Measurements from ENCODE around the gene PAK4. TPM values are rescaled to one million over a fixed set of nuclear protein-coding genes. Genes with fewer than 3 reads are reported as not detected.

PAK4 gene
- total RNA-seq, 1 donor from 2014 or later, result 1.9 TPM

DNA sequence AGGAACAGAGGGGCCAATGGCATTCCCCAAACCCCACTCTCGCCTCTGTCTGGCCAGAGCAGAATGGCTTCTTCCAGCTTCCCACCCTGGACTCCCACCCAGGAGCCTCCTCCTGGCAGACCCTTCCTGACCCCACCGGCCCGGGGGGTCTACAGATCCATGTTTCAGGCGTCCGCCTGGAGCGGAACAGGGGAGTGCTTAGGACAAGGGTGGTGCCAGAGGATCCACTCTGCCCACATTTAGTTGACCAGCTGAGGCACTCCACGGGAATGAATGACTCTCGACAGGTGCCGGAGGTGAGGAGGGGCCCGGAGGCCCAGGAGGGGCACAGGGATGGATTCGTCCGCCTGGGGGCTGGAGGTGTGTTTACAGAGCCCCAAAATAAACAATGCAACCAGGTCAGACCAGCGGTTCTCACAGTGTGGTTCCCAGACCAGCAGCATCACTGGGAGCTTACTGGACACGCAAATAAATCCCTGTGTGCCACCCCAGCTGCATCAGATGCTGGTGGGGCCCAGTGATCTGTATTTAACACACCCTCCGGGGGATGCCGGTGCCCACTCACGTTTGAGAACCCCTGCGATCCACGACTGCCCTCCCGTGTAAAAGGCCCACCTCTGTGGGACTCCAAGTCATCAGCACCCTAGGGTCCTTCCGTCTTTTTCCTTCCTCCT lies 56.1 kb downstream of the PAK4 start:
- no peak for DNase-seq

DNA sequence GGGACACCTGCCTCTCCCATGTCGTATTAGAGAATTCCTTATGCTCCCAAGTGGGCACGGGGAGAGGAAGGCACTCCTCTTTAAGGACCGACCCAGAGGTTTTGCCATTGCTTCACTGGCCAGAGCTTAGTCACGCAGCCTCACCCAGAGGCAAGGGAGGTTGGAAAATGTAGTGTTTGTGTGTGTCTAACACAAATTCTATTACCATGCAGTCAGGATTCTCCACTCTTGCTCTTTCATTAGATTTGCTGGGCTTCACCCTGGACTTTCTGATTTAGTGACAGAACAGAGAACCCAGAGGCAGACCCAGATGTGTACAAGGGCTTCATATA lies 56.6 kb downstream of the PAK4 start:
- no peak for DNase-seq

DNA sequence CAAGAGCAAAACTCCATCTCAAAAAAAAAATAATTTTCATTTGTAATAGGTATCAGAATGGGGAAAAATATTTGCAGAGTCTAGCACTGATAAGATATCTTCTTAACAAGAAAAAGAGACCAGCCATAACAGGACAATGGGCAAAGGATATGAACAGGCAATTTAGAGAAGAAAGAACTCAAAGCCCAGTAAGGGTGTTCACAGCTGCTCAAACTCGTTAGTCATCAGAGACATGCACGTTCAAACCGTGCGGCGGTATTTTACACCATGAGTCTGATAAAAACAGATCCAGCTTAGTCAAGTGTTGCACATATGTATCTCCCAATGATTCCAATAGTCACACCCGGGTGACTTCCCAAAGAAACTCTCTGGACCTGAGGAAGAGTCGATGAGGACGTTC lies 57.5 kb downstream of the PAK4 start:
- DNase-seq, result no peak

DNA sequence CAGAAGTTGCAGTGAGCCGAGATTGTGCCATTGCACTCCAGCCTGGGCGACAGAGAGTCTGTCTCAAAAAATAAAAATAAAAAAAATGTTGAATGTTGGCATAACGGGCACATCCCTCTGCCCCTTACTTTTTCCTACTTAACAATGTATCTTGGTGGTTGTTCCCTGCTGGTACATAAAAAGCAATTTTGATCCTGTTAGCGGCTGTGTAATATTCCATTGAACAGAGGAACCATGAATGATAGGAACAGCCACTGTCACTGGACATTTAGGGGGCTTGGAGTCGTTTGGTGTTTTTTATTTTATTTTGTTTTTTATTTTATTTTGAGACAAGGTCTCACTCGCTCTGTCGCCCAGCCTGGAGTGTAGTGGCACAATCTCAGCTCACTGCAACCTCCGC lies 60.8 kb downstream of the PAK4 start:
- no peak for DNase-seq

DNA sequence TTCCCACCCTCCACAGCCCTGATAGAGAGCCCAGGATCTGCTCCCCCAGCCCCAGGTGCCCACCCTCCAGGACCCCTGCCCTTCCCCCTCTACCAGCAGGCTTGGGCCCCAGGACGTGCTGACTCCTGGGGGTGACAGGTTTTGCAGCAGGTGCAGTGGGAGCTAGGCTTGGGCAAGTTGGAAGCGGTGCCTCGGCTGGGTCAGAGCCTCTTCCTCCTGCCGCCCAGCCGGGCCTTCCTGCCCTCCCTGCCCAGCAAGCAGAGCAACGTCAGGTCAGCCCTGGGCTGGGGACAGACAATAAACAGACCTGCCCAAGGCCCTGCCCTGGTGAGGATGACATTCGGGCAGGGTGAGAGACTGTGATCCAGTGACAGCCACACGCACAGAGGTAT lies 62.0 kb downstream of the PAK4 start:
- DNase-seq, result no peak

DNA sequence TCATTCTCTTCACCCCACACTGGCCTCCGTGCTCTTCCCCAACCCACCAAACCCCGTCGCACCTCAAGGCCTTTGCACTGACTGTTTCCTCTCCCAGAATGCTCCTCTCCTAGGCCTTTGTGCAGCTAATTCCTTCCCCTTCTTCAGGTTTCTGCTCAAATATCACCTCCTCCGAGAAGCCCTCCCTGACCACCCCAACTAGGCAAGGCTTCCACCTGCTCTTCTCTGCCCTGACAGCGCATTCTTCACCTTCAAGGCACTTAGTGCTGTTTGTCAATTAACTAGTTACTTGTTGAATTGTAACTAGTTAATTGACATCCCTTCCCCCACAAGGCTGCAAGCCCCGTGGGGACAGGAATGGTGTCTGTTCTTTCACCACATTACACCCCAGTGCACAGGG lies 63.4 kb downstream of the PAK4 start:
- no peak for DNase-seq

DNA sequence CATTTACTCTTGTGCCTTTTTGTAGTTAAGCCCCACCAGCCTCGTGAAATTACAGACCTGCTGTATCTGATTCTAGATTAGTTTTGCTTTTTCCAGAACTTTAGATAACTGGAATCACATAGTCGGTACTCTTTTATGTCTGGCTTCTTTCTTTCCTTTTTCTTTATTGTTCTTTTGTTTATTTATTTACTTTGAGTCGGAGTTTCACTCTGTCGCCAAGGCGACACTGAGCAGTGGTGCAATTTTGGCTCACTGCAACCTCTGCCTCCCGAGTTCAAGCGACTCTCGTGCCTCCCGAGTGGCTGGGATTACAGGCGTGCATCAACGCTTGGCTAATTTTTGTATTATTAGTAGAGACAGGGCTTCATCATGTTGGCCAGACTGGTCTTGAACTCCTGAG lies 65.2 kb downstream of the PAK4 start:
- DNase-seq, result no peak

DNA sequence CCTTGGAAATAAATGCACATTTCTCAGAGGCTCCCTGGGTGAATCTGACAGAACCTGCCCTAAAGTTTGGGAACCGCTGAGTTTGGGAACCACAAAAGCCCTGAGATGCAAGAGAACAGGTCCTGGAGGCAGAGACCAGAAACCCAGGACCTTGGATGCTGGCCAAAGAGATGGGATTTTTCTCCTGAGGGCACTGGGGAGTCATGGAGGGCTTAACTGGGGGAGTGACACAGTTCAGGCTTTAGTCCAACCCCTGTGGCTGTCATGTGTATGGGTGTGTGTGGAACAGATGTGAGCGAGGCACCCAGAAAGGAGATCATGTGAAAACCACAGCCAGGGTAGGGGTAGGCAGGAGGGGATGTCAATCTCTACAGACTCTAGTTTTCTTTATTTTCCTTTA lies 67.3 kb downstream of the PAK4 start:
- no peak for DNase-seq

DNA sequence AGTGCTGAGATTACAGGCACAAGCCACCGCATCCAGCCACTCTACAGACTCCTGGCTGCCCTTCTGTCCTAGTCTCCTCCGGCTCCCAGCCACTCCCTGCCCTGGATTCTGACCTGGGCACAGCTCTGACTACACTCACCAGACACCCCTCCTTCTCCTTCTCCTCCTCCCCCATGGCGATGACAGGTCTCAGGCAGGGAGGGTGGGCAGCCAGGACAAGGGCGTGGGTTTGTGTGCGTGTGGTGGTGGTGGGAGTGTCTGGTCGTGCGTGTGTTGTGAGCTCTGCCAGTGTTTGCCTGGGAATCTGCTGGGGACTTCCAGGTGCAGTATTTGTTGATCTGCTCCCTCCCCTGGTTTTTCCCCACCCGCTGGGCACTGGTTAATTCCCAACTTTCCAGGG lies 68.2 kb downstream of the PAK4 start:
- DNase-seq, result no peak

DNA sequence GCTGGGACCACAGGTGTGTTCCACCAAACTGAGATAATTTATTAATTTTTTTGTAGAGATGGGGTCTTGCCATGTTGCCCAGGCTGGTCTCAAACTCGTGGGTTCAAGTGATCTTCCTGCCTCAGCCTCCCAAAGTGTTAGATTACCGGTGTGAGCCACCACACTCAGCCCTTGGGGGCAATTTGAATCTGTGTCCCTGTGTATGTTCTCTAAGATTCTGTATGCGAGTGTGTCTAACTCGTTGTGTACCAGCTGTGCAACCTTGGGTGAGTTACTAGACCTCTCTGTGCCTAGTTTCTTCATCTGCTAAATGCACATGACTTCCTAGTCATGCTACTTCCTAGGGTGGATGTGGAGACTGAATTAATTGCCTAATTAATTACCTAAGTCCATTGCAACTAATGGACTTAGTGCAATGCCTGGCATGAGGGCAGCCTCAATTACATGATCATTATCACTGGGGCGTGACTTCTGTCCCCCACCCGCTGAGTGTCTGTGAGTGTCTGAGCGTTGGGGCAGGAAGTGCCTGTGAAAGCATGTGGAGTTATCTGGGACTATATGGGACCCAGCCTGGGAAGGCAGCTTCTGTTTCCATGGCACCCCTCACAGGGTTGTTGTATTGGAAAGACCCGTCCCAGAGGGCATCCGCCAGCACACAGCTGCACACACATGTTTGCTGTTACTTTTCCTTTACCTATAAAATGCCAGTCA lies 69.4 kb downstream of the PAK4 start:
- DNase-seq, result no peak

DNA sequence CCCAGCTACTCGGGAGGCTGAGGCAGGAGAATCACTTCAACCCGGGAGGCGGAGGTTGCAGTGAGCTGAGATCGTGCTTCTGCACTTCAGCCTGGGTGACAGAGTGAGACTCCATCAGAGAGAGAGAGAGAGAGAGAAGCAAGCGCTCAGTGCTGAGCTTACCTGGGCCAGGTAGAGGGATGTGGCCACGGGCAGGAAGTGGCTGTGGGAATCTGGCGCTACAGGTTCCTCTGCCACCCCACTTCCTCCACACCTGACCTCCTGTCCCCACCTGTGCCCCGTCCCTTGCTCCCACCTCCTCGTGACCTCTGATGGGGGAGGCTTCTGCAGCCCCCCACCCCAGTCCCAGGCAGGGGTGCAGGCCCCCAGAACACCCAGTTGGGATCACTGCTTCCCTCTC lies 70.2 kb downstream of the PAK4 start:
- DNase-seq, result no peak

DNA sequence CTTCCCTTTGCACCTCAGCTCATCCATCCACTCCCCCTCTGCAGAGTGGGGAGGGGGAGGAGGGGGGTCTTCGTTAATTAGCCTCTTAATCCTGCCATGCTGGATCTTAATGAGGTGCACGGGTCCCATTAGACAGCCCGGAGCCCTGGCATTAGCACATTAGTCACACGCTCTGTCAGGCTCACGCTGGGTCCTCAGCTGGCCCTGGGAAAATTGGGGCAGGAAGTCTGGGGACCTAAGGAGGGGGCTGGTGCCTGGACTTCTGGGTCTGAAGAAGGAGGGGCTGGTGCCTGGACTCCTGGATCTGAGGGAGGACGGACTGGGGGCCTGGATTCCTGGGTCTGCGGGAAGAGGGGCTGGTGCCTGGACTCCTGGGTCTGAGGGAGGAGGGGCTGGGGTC lies 70.7 kb downstream of the PAK4 start:
- no peak for DNase-seq

DNA sequence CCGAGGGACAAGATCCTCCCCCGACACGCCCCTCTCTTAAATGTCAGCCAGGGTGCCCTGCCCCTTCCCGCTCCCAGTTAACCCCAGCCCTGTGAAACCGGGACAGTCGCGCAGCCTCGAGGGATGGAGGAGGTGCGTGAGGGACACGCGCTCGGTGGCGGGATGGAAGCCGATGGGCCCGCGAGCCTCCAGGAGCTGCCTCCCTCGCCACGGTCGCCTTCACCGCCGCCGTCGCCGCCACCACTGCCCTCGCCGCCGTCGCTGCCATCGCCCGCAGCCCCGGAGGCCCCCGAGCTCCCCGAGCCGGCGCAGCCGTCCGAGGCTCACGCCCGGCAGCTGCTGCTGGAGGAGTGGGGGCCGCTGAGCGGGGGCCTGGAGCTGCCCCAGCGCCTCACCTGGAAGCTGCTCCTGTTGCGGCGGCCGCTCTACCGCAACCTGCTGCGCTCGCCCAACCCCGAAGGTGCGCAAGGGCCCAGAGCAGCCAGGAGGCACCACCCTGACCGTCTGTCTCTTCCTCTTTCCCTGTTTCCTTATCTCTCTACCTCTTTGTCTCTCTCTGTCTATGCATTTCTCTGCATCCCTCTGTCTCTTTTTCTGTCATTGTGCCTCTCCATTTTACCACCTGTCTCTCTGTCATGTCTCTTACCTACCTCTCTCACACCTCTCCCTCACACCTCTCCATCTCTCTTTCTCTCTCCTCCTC lies 71.4 kb downstream of the PAK4 start, which contains the start of gene NCCRP1:
NCCRP1 (plus strand) TSS at position 105 of the 703 bp plus-strand sequence; CDS start at position 124, 19 bp downstream.
- DNase-seq, result no peak

DNA sequence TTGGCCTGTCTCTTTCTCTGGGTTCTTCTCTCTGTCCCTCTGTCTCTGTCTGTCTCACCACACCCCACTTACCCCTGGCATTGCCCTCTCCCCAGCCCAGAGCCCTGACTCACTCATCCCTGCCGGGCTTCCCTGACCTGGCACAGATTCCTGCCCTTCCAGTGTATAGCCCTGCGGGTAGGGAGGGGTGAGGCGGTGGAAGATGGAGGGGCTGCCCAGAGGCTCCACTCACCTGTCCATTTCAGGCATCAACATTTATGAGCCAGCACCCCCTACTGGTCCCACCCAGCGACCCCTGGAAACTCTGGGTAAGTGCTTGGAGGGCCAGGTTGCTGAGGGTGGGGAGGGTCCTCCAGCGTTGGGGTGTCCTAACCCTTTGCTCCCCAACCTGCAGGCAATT lies 72.2 kb downstream of the PAK4 start:
- no peak for DNase-seq

DNA sequence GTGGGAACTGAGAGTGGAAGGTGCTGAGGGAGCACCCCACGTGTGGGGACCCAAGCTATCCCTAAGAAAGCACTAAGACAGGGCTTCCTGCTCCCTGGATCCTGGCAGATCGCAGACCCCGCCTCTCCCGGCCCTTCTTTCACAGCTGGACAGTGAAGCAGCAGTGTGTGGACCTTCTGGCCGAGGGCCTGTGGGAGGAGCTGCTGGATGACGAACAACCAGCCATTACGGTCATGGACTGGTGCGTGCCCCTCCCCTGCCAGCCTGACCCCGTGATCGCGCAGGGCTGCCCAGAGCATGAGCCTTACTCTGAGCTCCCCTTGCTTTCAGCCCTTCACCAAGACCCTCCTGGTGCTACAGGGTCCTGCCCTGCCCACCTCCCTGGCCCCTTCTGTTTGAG lies 73.4 kb downstream of the PAK4 start:
- DNase-seq, result no peak

DNA sequence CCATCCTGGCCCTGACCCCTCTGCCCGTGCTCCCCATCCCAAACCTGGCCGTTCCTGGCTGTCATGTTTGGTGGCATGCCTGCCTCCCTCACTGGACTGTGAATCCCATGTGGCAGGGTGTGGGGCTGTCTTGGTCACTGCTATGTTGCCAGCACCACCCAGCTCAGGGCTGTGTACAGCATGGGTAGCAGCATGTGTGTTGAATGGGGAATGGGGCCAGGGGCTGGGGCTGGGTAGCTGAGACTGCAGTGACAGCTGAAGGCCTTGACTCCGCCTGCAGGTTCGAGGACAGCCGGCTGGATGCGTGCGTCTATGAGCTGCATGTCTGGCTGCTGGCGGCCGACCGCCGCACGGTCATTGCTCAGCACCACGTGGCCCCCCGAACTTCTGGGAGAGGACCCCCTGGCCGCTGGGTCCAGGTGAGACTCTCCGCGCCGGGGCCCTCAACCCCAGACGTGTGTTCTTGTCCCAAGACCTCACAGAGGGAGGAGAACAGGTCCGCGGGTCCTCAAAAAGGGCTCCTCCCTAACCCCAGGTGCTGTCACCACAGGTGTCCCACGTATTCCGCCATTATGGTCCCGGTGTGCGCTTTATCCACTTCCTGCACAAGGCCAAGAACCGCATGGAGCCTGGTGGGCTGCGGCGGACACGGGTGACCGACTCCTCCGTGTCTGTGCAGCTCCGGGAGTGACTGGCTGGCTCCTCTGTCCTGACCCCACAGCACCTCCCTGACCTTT lies 74.6 kb downstream of the PAK4 start:
- DNase-seq, result no peak

DNA sequence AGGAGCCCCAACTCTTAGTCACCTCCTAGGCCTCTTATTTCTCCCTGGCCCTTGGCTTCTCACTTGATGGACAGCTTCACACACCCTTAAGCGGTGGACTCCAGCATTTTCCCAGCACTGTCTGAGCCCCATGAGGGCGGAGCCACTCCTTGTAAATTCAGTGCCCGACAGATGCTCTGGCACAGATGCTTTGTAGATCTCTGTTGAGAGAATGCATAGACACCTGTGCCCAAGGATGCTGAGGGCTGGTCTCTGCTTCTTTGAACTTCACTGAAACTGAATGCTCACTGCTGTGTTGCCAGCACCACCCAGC lies 75.2 kb downstream of the PAK4 start:
- DNase-seq, result no peak

DNA sequence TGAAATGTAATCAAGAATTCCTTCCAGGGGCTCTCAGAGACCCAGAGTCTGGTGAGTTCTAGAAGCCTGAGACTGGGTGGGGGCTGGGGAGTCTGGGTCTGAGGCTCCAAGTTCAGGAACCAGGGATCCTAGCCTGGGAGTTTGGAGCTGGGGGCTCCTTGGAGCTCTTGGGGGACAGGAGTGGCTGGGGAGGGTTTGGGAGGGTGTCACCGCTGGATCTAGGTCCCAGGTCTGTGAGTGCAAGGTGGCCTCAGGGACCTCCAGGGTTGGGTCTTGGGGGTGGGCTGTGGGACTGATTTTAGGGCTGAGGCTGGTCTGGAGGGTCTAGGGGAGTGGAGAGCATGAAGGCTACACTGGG lies 77.4 kb downstream of the PAK4 start:
- DNase-seq, result no peak

DNA sequence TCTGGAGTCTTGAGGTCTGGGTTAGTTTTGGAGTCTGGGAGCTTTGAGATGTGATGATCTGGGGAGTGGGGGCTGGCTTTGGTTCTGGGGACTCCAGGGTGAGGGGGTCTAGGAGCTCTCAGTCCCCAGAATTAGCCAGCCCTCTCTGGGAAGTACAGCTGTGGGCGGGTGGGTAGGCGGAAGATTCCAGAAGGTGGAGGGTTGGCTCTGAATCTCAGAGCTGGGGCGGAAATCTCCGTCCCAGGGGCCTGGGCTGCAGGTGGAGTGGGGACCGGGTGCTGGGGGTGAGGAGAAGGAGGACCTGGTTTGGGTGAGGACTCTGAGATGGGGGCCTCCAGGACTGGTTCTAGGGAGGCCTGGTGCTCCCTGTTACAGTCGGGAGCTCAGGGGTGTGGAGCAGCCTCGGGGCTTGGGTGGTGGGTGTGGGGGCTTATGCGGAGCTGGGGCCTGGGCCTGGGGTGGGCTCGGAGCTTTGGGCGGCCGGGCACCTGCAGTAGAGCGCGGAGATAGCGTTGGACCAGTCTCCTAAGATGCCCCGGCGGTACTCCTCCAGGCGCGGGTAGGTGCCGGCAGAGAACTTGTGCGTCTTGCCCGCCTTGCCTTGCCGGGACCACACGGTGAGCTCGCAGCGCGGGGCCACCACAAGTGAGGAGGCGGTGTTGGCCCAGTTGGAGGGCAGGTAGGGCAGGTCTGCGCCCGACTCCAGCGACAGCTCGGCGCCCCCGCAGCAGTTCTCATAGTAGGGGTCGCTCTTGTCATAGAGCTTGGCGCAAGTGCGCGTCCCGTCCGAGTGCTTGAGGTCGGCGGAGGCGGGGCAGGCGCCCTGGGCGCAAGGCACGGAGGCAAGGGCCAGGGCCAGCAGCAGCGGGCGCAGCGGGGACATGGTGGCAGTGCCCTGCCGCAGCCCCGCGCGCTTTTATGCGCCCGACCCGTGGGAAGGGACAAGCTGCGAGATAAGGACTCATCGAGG lies 78.1 kb downstream of the PAK4 start, which contains the start of gene SYCN:
SYCN (minus strand) TSS at position 892 of the 970 bp plus-strand sequence; CDS start at position 883, 9 bp downstream.
- no peak for DNase-seq

DNA sequence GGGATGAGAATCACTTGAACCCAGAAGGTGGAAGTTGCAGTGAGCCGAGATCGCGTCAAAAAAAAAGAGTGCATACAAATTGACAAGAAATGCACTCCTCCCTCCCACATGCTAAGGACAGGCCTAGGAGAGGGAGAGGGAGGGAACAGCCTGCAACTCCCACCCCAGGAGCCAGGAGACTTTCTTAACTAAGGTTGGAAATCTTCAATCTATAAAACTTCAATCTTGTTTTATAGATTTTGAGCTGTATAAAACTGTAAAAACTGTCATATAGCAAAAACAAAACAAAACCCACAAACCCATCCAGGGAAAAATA lies 79.8 kb downstream of the PAK4 start:
- no peak for DNase-seq

DNA sequence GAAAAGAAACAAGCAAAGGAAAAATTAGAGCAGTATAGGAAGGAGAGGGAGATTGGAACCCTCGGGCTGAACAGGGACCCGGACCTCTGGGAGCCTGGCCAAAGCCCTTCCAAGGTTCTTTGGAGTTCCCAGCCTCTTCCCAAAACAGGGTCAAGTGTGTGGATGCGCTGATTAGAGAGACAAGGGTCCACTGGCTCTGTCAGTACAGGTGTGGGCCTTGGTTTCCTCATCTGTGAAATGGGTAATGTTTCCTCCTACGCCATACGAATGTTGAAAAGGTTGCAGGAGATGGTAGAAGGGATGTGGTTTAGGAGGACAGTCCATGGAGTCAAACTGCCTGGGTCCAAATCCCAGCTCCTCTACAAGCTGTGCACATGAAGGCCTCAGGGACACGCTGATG lies 80.5 kb downstream of the PAK4 start:
- DNase-seq, result no peak

DNA sequence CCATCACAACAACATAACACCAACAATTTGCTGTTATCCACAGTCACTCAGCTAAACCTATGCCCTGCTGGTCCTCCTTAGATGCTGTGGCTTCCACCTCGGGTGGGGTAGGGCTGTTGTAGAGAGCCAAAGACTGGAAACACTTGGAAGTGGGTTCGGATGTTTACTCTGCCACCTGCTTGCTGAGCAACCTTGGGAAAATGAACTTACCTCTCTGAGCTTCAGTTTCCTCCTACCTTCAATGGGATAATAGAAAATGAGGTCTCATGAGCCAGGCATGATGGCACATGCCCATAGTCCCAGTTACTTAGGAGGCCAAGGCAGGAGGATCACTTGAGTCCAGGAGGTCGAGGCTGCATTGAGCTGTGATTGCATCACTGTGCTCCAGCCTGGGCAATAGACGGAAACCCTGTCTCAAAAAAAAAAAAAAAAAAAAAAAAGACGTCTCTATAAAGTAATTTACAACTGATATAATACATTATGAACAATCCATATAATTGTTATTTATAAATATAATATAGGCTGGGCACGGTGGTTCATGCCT lies 81.8 kb downstream of the PAK4 start:
- DNase-seq, result no peak
